NCI-H2196 treated with DMSO at 0.1 percent for 48 hours (cell line): Measurements from ENCODE around the gene IL1R2.
"Not testable (repeated sequence)": the region's sequence is repeated elsewhere in the genome, so short reads cannot be mapped to it uniquely, and the experiment has no call there.

ENCODE experiments used
- DNase-seq: peaks from one replicate; lab custom pipeline; 2025; ENCODE audit not compliant: unreplicated experiment; lab: John Stamatoyannopoulos, UW

Gene IL1R2

GRCh38 chr2:101998896-101999789 lies 7.4 kb downstream of the IL1R2 start:
- no peak for DNase-seq

GRCh38 chr2:102000012-102000411 lies 8.3 kb downstream of the IL1R2 start:
- DNase-seq = no peak

- no peak for DNase-seq
These were observed 9.3 kb downstream of the IL1R2 start for GRCh38 chr2:102000813-102001766.

GRCh38 chr2:102001767-102002142 lies 10.0 kb downstream of the IL1R2 start:
- no peak for DNase-seq

- no peak for DNase-seq
These were observed 10.5 kb downstream of the IL1R2 start for GRCh38 chr2:102002228-102002627.

GRCh38 chr2:102002909-102003308 lies 11.1 kb downstream of the IL1R2 start:
- DNase-seq = not testable (repeated sequence)

- DNase-seq = no peak
These were observed 11.9 kb downstream of the IL1R2 start for GRCh38 chr2:102003696-102004095.

GRCh38 chr2:102004581-102004980 lies 12.8 kb downstream of the IL1R2 start:
- DNase-seq = no peak

GRCh38 chr2:102005449-102005848 lies 13.7 kb downstream of the IL1R2 start:
- DNase-seq = no peak

GRCh38 chr2:102005989-102006885 lies 14.5 kb downstream of the IL1R2 start:
- DNase-seq = no peak

GRCh38 chr2:102006886-102007278 lies 15.1 kb downstream of the IL1R2 start:
- no peak for DNase-seq

GRCh38 chr2:102008490-102008889 lies 16.7 kb downstream of the IL1R2 start:
- DNase-seq = no peak

- DNase-seq = no peak
These were observed 17.8 kb downstream of the IL1R2 start for GRCh38 chr2:102009557-102009956.

GRCh38 chr2:102010902-102011301 lies 19.1 kb downstream of the IL1R2 start:
- no peak for DNase-seq

GRCh38 chr2:102012061-102012614 lies 20.4 kb downstream of the IL1R2 start:
- no peak for DNase-seq

GRCh38 chr2:102013206-102014040 lies 21.7 kb downstream of the IL1R2 start:
- no peak for DNase-seq

- DNase-seq = no peak
These were observed 22.2 kb downstream of the IL1R2 start for GRCh38 chr2:102014041-102014345.

- no peak for DNase-seq
These were observed 23.6 kb downstream of the IL1R2 start for GRCh38 chr2:102015399-102015798.

- DNase-seq = no peak
These were observed 24.7 kb downstream of the IL1R2 start for GRCh38 chr2:102016399-102016955.
